ENCODE measurements around the gene KRT27.

GRCh38 chr17:40760105-40761016 lies 22.0 kb downstream of the KRT27 start:
- TF ChIP-seq CTCF (IDR thresholded peaks at IDR 0.05) (no peak), POLR2A (IDR thresholded peaks at IDR 0.05) (no peak)
